ENCODE results near the gene MEGF9. TPM values are rescaled to one million over a fixed set of nuclear protein-coding genes. Genes with fewer than 3 reads are reported as not detected.
A peak's percentile ranks its signal among the peaks of the same experiment; 100 is the strongest.
"Not testable (repeated sequence)": the region's sequence is repeated elsewhere in the genome, so short reads cannot be mapped to it uniquely, and the experiment has no call there.

The MEGF9 gene
- total RNA-seq, 4 donors from 2014 or later = 17.3 to 36.4 (median 27.2) TPM

DNA sequence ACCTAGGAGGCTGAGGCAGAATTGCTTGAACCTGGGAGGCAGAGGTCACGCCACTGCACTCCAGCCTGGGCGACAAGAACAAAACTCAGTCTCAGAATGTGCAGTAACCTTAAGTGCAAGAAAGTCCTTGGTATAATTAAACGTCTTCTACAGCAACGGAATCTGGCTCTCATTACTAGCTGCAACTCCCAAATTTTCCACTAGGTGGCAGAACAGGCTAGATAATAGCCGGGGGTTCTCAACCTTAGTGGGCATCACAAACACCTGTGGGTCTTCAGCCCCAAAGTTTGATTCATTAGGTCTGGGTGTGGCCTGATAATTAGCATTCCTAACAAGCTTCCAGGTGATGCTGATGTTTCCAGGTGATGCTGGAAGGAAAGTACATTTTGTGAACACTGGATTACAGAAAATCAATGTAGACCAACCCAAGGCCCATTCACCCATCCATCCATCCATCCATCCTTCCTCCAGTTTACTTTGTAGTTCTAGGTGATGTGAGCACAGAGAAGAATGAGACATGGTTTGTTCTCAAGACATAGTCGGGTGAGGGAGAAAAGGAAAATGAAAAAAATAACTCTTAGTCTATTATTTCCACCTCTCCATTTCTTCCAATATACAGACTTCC is 41.7 kb upstream of the MEGF9 start:
- ATAC-seq (ENCODE audit: low FRiP score) = no peak
- TF ChIP-seq, protein P1, sequence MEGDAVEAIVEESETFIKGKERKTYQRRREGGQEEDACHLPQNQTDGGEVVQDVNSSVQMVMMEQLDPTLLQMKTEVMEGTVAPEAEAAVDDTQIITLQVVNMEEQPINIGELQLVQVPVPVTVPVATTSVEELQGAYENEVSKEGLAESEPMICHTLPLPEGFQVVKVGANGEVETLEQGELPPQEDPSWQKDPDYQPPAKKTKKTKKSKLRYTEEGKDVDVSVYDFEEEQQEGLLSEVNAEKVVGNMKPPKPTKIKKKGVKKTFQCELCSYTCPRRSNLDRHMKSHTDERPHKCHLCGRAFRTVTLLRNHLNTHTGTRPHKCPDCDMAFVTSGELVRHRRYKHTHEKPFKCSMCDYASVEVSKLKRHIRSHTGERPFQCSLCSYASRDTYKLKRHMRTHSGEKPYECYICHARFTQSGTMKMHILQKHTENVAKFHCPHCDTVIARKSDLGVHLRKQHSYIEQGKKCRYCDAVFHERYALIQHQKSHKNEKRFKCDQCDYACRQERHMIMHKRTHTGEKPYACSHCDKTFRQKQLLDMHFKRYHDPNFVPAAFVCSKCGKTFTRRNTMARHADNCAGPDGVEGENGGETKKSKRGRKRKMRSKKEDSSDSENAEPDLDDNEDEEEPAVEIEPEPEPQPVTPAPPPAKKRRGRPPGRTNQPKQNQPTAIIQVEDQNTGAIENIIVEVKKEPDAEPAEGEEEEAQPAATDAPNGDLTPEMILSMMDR (IDR thresholded peaks at IDR 0.05) = peak in 2 of 3 donors; percentile 50 to 73
- peak; percentile 71 for DNase-seq (ENCODE audit: low spot score)

DNA sequence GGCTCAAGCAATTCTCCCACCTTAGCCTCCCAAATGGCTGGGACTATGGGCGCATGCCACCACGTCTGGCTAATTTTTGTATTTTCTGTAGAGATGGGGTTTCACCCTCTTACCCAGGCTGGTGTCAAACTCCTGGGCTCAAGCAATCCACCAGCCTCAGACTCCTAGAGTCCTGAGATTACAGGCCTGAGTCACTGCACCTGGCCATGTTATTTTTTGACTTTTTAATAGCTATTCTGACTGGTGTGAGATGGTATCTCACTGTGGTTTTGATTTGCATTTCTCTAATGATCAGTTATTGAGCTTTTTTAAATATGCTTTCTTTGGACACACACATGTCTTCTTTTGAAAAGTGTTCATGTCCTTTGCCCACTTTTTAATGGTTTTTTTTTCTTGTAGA is 40.8 kb upstream of the MEGF9 start:
- DNase-seq (ENCODE audit: low spot score) (no peak), ATAC-seq (ENCODE audit: low FRiP score) (no peak)
- TF ChIP-seq, protein P1 (IDR thresholded peaks at IDR 0.05) = no peak

DNA sequence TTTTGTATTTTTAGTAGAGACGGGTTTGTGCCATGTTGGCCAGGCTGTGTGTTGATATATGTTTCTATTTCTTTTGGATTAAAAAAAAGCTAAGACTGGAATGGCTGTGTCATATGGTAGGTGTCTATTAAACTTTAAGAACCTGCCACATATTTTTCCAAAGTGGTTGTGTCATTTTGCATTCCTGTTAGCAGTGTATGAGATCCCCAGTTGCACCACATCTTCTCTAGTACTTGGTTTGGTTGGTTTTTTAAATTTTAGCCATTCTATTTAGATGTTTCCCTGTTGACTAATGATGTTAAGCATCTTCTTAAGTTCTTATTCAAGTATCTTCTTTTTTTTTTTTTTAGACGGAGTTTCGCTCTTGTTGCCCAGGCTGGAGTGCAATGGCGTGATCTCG is 36.2 kb upstream of the MEGF9 start:
- TF ChIP-seq, protein P1 (IDR thresholded peaks at IDR 0.05) = no peak
- no peak for DNase-seq (ENCODE audit: low spot score)
- no peak for ATAC-seq (ENCODE audit: low FRiP score)

DNA sequence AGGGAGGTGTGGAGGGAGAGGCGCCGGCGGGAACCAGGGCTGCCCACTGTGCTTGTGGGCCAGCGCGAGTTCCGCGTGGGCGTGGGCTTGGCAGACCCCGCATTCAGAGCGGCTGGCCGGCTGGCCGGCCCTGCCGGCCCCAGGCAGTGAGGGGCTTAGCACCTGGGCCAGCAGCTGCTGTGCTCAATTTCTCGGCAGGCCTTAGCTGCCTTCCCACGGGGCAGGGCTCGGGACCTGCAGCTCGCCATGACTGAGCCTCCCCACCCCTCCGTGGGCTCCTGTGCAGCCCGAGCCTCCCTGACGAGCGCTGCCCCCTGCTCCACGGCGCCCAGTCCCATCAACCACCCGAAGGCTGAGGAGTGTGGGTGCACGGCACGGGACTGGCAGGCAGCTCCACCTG is 32.1 kb upstream of the MEGF9 start:
- DNase-seq (ENCODE audit: low spot score); ATAC-seq (ENCODE audit: low FRiP score): not testable (repeated sequence)

DNA sequence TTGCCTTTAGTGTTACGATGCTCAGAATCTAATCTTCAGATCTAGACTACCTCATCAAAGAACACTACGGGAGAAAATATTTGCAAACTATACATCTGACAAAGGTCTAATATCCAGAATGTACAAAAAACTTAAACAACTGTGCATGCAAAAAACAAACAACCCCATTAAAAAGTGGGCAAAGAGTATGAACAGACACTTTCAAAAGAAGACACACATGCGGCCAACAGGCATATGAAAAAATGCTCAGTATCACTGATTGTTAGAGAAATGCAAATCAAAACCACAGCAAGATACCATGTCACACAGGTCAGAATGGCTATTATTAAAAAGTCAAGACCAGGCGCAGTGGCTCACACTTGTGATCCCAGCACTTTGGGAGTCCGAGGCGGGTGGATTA is 31.0 kb upstream of the MEGF9 start:
- no peak for DNase-seq (ENCODE audit: low spot score)
- TF ChIP-seq, protein P1 (IDR thresholded peaks at IDR 0.05) = no peak
- no peak for ATAC-seq (ENCODE audit: low FRiP score)

DNA sequence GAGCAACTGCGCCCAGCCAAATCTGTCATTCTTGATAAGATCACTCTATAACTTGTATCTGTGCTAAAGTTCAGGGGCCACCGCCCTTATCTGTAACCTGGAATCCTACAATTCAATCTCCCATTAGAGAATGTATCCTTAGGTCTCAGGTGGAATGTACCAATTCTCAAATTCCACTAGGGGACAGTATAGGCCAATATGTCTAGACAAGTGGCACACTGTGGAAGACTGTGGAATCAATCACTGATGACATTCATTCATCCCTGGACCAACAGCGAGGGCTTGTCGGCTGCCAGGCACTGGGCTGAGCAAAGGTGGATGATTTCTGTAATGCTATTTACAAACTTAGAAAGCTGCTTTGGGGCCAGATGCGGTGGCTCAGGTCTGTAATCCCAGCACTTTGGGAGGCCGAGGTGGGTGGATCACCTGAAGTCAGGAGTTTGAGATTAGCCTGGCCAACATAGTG is 28.7 kb upstream of the MEGF9 start:
- TF ChIP-seq, protein P1 (IDR thresholded peaks at IDR 0.05) = no peak
- ATAC-seq (ENCODE audit: low FRiP score) (no peak), DNase-seq (ENCODE audit: low spot score) (no peak)

DNA sequence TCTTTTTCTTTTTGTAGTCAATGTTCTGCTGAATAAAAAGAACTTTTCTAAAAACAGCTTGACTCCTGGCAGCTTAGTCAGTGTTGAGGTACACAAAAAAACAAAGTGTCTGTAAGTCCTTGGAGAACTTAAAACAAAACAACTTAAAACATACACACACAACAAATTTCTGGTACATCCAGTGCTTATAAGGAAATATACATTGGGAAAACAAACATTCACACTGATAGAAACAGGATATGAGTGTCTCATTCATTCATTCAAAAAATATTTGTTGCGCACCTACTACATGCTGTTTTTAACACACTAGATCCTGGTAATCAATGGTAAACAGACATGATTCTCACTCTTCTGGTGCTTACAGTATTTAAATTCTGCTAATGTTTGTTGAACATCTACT is 27.4 kb upstream of the MEGF9 start:
- DNase-seq (ENCODE audit: low spot score) (no peak), ATAC-seq (ENCODE audit: low FRiP score) (no peak)
- TF ChIP-seq, protein P1 (IDR thresholded peaks at IDR 0.05) = no peak
